ENCODE data around the gene GRK4. TPM values are rescaled to one million over a fixed set of nuclear protein-coding genes. Genes with fewer than 3 reads are reported as not detected.

The GRK4 gene
- total and polyA plus RNA-seq, 10 of the 15 experiments (the other 5 are each of a cell fraction or from before 2014, with no cell fraction given), result 1.1 to 4.0 (median 2.5) TPM

- POLR2A ChIA-PET, result interaction anchor here (2.0 to 2.8 kb wide), 2 partner anchors 18 to 38 kb away, joined by 5 to 14 read pairs; no protein-coding TSS in a partner anchor
- TF ChIP-seq PAX5 (IDR thresholded peaks at IDR 0.05; ENCODE audit: borderline replicate concordance, low read depth, low read length), result peak; percentile 25; the same call in 1 of the 2 replicates
- peak; percentile 69; the same call in 1 of the 2 replicates for TF ChIP-seq EED (IDR thresholded peaks at IDR 0.05; ENCODE audit: low read depth)
- no peak for TF ChIP-seq NR2F1 (conservative IDR thresholded peaks at IDR 0.05)
- TF ChIP-seq NBN (IDR thresholded peaks at IDR 0.05), result peak; percentile 25; the same call in 1 of the 2 replicates
- 0 out of 2 replicates have a peak, but pooled peaks have one; percentile 30 for TF ChIP-seq CREM (IDR thresholded peaks at IDR 0.05; ENCODE audit: low read depth)
- TF ChIP-seq SKIL (IDR thresholded peaks at IDR 0.05; ENCODE audit: low read depth, poor library complexity, severe bottlenecking), result peak; percentile 43
- TF ChIP-seq ZBED1 (IDR thresholded peaks at IDR 0.05; ENCODE audit: borderline replicate concordance), result 0 out of 2 replicates have a peak, but pooled peaks have one; percentile 32
- TF ChIP-seq HDAC2 (IDR thresholded peaks at IDR 0.05), result no peak
- peak; percentile 29 for TF ChIP-seq IKZF1 (conservative IDR thresholded peaks at IDR 0.05)
- peak; percentile 66 for TF ChIP-seq SPI1 (IDR thresholded peaks at IDR 0.05; ENCODE audit: borderline replicate concordance, insufficient read depth, low read depth, low read length)
- TF ChIP-seq BCL11A (IDR thresholded peaks at IDR 0.05; ENCODE audit: low read depth, low read length), result 0 out of 2 replicates have a peak, but pooled peaks have one; percentile 54
- no peak for TF ChIP-seq MAX (IDR thresholded peaks at IDR 0.05; ENCODE audit: low read depth, low read length)
- no peak for TF ChIP-seq CTCF (IDR thresholded peaks at IDR 0.05 in 2 of 3, conservative IDR thresholded peaks at IDR 0.05 in 1 of 3; ENCODE audit: control insufficient read depth in 2 of 3, extremely low read depth in 1 of 3, insufficient read depth in 1 of 3, low read depth in 3 of 3, low read length in 3 of 3)
- peak in 1 of 2 experiments; percentile 37; a peak in 1 of 3 replicates for TF ChIP-seq EGR1 (IDR thresholded peaks at IDR 0.05; ENCODE audit: borderline replicate concordance in 1 of 2, low read depth in 2 of 2, low read length in 2 of 2)
- TF ChIP-seq TCF12 (IDR thresholded peaks at IDR 0.05; ENCODE audit: low read depth, low read length), result peak; percentile 85
- peak in 1 of 2 experiments; percentile 32; a peak in 1 of 4 replicates for TF ChIP-seq BHLHE40 (IDR thresholded peaks at IDR 0.05; ENCODE audit: borderline replicate concordance in 1 of 2, low read depth in 2 of 2, low read length in 1 of 2)
These were observed 77.3 kb downstream of the GRK4 start for GRCh38 chr4:3040452-3041191.

More at GRCh38 chr4:3040452-3041191, 77.3 kb downstream of the GRK4 start:
- FAIRE-seq (peak; percentile 80), ATAC-seq (peak; percentile 66), DNase-seq (ENCODE audit: low read depth, low spot score) (no peak)
- CTCF ChIA-PET, result interaction anchor here (1.2 to 5.8 kb wide), 3 partner anchors 13 to 66 kb away, joined by 6 to 54 read pairs (median 7); no protein-coding TSS in a partner anchor
- H4K20me1 ChIP-seq (ENCODE audit: control insufficient read depth, insufficient read depth), result no peaks in the 10 kb centered on the region; the same call in 1 of the 2 replicates
- SMC1A ChIA-PET (ENCODE audit: uncharacterized antibody, unreplicated experiment), result interaction anchor here (0.8 to 1.3 kb wide), 2 partner anchors 38 to 63 kb away, joined by 3 to 4 read pairs; no protein-coding TSS in a partner anchor
- peak overlapping the region; percentile 89 for H2AFZ ChIP-seq (ENCODE audit: control insufficient read depth, low read depth, low read length)
- H3K79me2 ChIP-seq (ENCODE audit: control insufficient read depth, insufficient read depth, low read length), result peaks cover 12% of the 10 kb centered on the region
- intact Hi-C loops (cut with micrococcal nuclease; ENCODE audit: unreplicated experiment), result loop anchor here (2.0 to 10.0 kb wide), 2 partner anchors 78 to 276 kb away; partner anchors contain the start of genes GRK4 and NOP14
- no peaks in the 10 kb centered on the region for H3K27me3 ChIP-seq (replicated peaks in 1 of 2; ENCODE audit: control insufficient read depth in 2 of 2, insufficient read depth in 2 of 2, low read length in 1 of 2)
- BruUV-seq (replicated peaks), result TSS peak; percentile 82
- peaks cover 5% of the 10 kb centered on the region; the same call in 2 of the 3 replicates for H3K9me3 ChIP-seq (replicated peaks; ENCODE audit: control insufficient read depth, insufficient read depth, low read length)
- RAD21 ChIA-PET (ENCODE audit: unreplicated experiment), result interaction anchor here (1.0 kb wide), 1 partner anchor 38 kb away, joined by 3 read pairs; no protein-coding TSS in a partner anchor
- peaks cover 57% of the 10 kb centered on the region for H3K4me1 ChIP-seq (ENCODE audit: control insufficient read depth, insufficient read depth, low read length)
- 1% methylated on average over 28 of the region's 28 CpGs for WGBS (ENCODE audit: insufficient coverage, insufficient replicate concordance, low lambda C conversion rate, missing lambda C conversion rate)
- no peaks in the 10 kb centered on the region; a peak in 1 of 4 replicates for H3K36me3 ChIP-seq (ENCODE audit: control insufficient read depth in 2 of 2, insufficient read depth in 2 of 2, low read length in 1 of 2)
- H3K27ac ChIP-seq (ENCODE audit: control insufficient read depth, insufficient read depth), result peak overlapping the region; percentile 95
- in situ Hi-C loops (cut with MboI), result no loop called here
- peak overlapping the region; percentile 85 for H3K4me3 ChIP-seq
- peak overlapping the region; percentile 98 for H3K4me2 ChIP-seq (ENCODE audit: control insufficient read depth, insufficient read depth)
- peak overlapping the region; percentile 93 for H3K9ac ChIP-seq (ENCODE audit: control insufficient read depth, insufficient read depth, low read length)
